GM13977 (cell line): ENCODE measurements around the gene SLFN5.

Experiments
- DNase-seq: peaks from one replicate; pipeline ENCODE4 v3.0.0; 2012; ENCODE audit warnings: low spot score
- CTCF ChIP-seq: IDR thresholded peaks from 2 replicates; pipeline ENCODE4 v1.5.1; 2012; ENCODE audit warnings: mild to moderate bottlenecking, control low read depth; ENCODE audit not compliant: insufficient read depth; ENCODE audit errors: extremely low read depth, missing control alignments
- in situ Hi-C: fragments of 300-500 bp; cut with MboI; formaldehyde crosslinking; loops from one replicate; pipeline ENCODE4 v1.12.0; 2022; ENCODE audit warnings: low sequenced_read_pairs, low pct_unique_long_range_greater_than_20kb, mixed read lengths, inconsistent platforms; ENCODE audit not compliant: unreplicated experiment

The SLFN5 gene

GRCh38 chr17:35312346-35312745, 69.5 kb downstream of the SLFN5 start:
- in situ Hi-C loops = loop anchor here (10.0 kb wide), 1 partner anchor 222 kb away; the partner anchor contains the start of gene SLFN12L
- no peak for DNase-seq
- TF ChIP-seq CTCF = no peak

- DNase-seq = peak; percentile 69
- in situ Hi-C loops = loop anchor here (10.0 kb wide), 1 partner anchor 222 kb away; the partner anchor contains the start of gene SLFN12L
- TF ChIP-seq CTCF = peak; percentile 79
Observed at GRCh38 chr17:35312790-35313711, 70.2 kb downstream of the SLFN5 start.

GRCh38 chr17:35313875-35314409, 71.1 kb downstream of the SLFN5 start:
- in situ Hi-C loops = loop anchor here (10.0 kb wide), 1 partner anchor 221 kb away; the partner anchor contains the start of gene SLFN12L
- TF ChIP-seq CTCF = no peak
- DNase-seq = peak; percentile 6

GRCh38 chr17:35314415-35315216, 71.7 kb downstream of the SLFN5 start:
- in situ Hi-C loops = loop anchor here (10.0 kb wide), 1 partner anchor 220 kb away; the partner anchor contains the start of gene SLFN12L
- TF ChIP-seq CTCF = no peak
- DNase-seq = no peak

- in situ Hi-C loops = loop anchor here (10.0 kb wide), 1 partner anchor 220 kb away; the partner anchor contains the start of gene SLFN12L
- TF ChIP-seq CTCF = no peak
- no peak for DNase-seq
Observed at GRCh38 chr17:35315283-35315682, 72.4 kb downstream of the SLFN5 start.

- no peak for DNase-seq
- in situ Hi-C loops = loop anchor here (10.0 kb wide), 1 partner anchor 219 kb away; the partner anchor contains the start of gene SLFN12L
- no peak for TF ChIP-seq CTCF
Observed at GRCh38 chr17:35315971-35316370, 73.1 kb downstream of the SLFN5 start.
